ENCODE measurements around the gene SMIM45.

SMIM45 gene

GRCh38 chr22:41916745-41917358 is 35.1 kb upstream of the SMIM45 start:
- Histone ChIP-seq H3K9ac (ENCODE audit: low read length) (no peak overlapping the region), H4K20me1 (ENCODE audit: insufficient read depth, low read length) (no peaks in the 10 kb centered on the region), H2AFZ (ENCODE audit: low read depth, low read length) (no peak overlapping the region), H3K27ac (ENCODE audit: low read length) (no peak overlapping the region), H3K36me3 (replicated peaks; ENCODE audit: low read depth, low read length) (no peaks in the 10 kb centered on the region), H3K4me2 (ENCODE audit: low read length) (no peak overlapping the region), H3K9me3 (ENCODE audit: insufficient read depth, low read length) (no peaks in the 10 kb centered on the region), H3K4me1 (ENCODE audit: low read length) (peaks cover 51% of the 10 kb centered on the region), H3K79me2 (ENCODE audit: low read length) (no peaks in the 10 kb centered on the region), H3K4me3 (ENCODE audit: low read length) (no peak overlapping the region), H3K27me3 (ENCODE audit: low read depth, low read length) (peaks cover 15% of the 10 kb centered on the region; the same call in 1 of the 2 replicates)
- TF ChIP-seq CTCF (IDR thresholded peaks at IDR 0.05; ENCODE audit: low read depth, low read length) = no peak
- TF ChIP-seq EZH2phosphoT487 (IDR thresholded peaks at IDR 0.05; ENCODE audit: low read depth) = no peak

- H3K27ac ChIP-seq (ENCODE audit: low read length) = no peak overlapping the region
- H3K79me2 ChIP-seq (ENCODE audit: low read length) = no peaks in the 10 kb centered on the region
- no peak overlapping the region for H2AFZ ChIP-seq (ENCODE audit: low read depth, low read length)
- H3K9ac ChIP-seq (ENCODE audit: low read length) = no peak overlapping the region
- peak overlapping the region; percentile 81 for H3K4me3 ChIP-seq (ENCODE audit: low read length)
- peak overlapping the region; percentile 99 for H3K4me2 ChIP-seq (ENCODE audit: low read length)
- peaks cover 15% of the 10 kb centered on the region; the same call in 1 of the 2 replicates for H3K27me3 ChIP-seq (ENCODE audit: low read depth, low read length)
- H4K20me1 ChIP-seq (ENCODE audit: insufficient read depth, low read length) = no peaks in the 10 kb centered on the region
- H3K4me1 ChIP-seq (ENCODE audit: low read length) = peaks cover 57% of the 10 kb centered on the region
- H3K9me3 ChIP-seq (ENCODE audit: insufficient read depth, low read length) = no peaks in the 10 kb centered on the region
- H3K36me3 ChIP-seq (replicated peaks; ENCODE audit: low read depth, low read length) = no peaks in the 10 kb centered on the region
- no peak for TF ChIP-seq EZH2phosphoT487 (IDR thresholded peaks at IDR 0.05; ENCODE audit: low read depth)
- TF ChIP-seq CTCF (IDR thresholded peaks at IDR 0.05; ENCODE audit: low read depth, low read length) = no peak
Measured at GRCh38 chr22:41917375-41917902, 34.5 kb upstream of the SMIM45 start.

GRCh38 chr22:41917903-41918791 is 33.8 kb upstream of the SMIM45 start:
- Histone ChIP-seq H3K79me2 (ENCODE audit: low read length) (no peaks in the 10 kb centered on the region), H3K36me3 (replicated peaks; ENCODE audit: low read depth, low read length) (no peaks in the 10 kb centered on the region), H3K4me2 (ENCODE audit: low read length) (peak overlapping the region; percentile 99), H3K27ac (ENCODE audit: low read length) (no peak overlapping the region), H4K20me1 (ENCODE audit: insufficient read depth, low read length) (no peaks in the 10 kb centered on the region), H2AFZ (ENCODE audit: low read depth, low read length) (no peak overlapping the region), H3K4me3 (ENCODE audit: low read length) (peak overlapping the region; percentile 81), H3K9ac (ENCODE audit: low read length) (peak overlapping the region; percentile 69; the same call in 1 of the 2 replicates), H3K4me1 (ENCODE audit: low read length) (peaks cover 64% of the 10 kb centered on the region), H3K27me3 (ENCODE audit: low read depth, low read length) (peaks cover 15% of the 10 kb centered on the region; the same call in 1 of the 2 replicates), H3K9me3 (ENCODE audit: insufficient read depth, low read length) (no peaks in the 10 kb centered on the region)
- TF ChIP-seq EZH2phosphoT487 (IDR thresholded peaks at IDR 0.05; ENCODE audit: low read depth) (no peak), CTCF (IDR thresholded peaks at IDR 0.05; ENCODE audit: low read depth, low read length) (no peak)
